H1 (cell line): ENCODE results near the gene HSH2D. TPM values are rescaled to one million over a fixed set of nuclear protein-coding genes. Genes with fewer than 3 reads are reported as not detected.

Experiments
- CTCF ChIA-PET: fragments of 300-600 bp; sonication (Branson Sonifier 250); formaldehyde crosslinking; loops from one replicate; lab custom pipeline; 2021; ENCODE audit not compliant: partially characterized antibody; lab: Charles Lee
- POLR2A ChIA-PET: fragments of 300-600 bp; sonication (Branson Sonifier 250); formaldehyde crosslinking; loops from one replicate; lab custom pipeline; 2021; ENCODE audit warnings: inconsistent platforms; ENCODE audit not compliant: partially characterized antibody; lab: Charles Lee
- DNase-seq, 2 experiments: peaks; one replicate each; pipeline versions ENCODE4 v3.0.0 to v3.0.0-alpha.2; 2010 to 2022; ENCODE audit warnings: low spot score in 2 of 2, low read depth in 1 of 2, mixed read lengths in 1 of 2
- FAIRE-seq: peaks from 2 replicates; lab custom pipeline; 2011; peaks lifted over from hg19 to GRCh38; lab: Jason Lieb, UNC
- H2AFZ ChIP-seq: 2 replicates; pipeline ENCODE4 v1.8.1; 2012; ENCODE audit warnings: low read length, inconsistent platforms
- H2AK5ac ChIP-seq: 2 replicates; pipeline ENCODE4 v1.6.1; 2013; ENCODE audit warnings: low read depth, low read length
- H2BK120ac ChIP-seq: replicated peaks from 2 replicates; pipeline ENCODE3; 2013; ENCODE audit warnings: low read depth, low read length, inconsistent platforms
- H2BK12ac ChIP-seq: 2 replicates; pipeline ENCODE4 v1.6.1; 2013; ENCODE audit warnings: low read depth, low read length
- H2BK15ac ChIP-seq: 2 replicates; pipeline ENCODE4 v1.6.1; 2013; ENCODE audit warnings: low read length
- H2BK20ac ChIP-seq: 2 replicates; pipeline ENCODE4 v1.6.1; 2013; ENCODE audit warnings: low read length
- H2BK5ac ChIP-seq: 2 replicates; pipeline ENCODE4 v1.6.1; 2013; ENCODE audit warnings: low read depth, low read length
- H3K14ac ChIP-seq: 2 replicates; pipeline ENCODE4 v1.6.1; 2013; ENCODE audit warnings: inconsistent platforms; ENCODE audit not compliant: insufficient read length
- H3K18ac ChIP-seq: 2 replicates; pipeline ENCODE4 v1.6.1; 2013; ENCODE audit warnings: low read length; ENCODE audit errors: extremely low read depth
- H3K23ac ChIP-seq: 2 replicates; pipeline ENCODE4 v1.6.1; 2013; ENCODE audit warnings: inconsistent platforms; ENCODE audit not compliant: insufficient read length
- H3K23me2 ChIP-seq: 2 replicates; pipeline ENCODE4 v1.6.1; 2013; ENCODE audit warnings: low read depth, low read length
- H3K27ac ChIP-seq: 2 replicates; pipeline ENCODE4 v1.6.1; 2011; ENCODE audit warnings: low read depth, low read length, inconsistent platforms
- H3K27me3 ChIP-seq, 4 experiments: replicated peaks in 1 of 4; 1 replicate in 1 of 4; 2 replicates in 3 of 4; pipeline versions ENCODE4 v1.6.1 to v1.8.1; 2011 to 2013; ENCODE audit warnings: low read length in 3 of 4, mild to moderate bottlenecking in 3 of 4, inconsistent platforms in 2 of 4, mixed read lengths in 2 of 4, moderate library complexity in 1 of 4; ENCODE audit not compliant: control insufficient read depth in 3 of 4, insufficient read depth in 3 of 4; ENCODE audit errors: extremely low read depth in 1 of 4
- H3K36me3 ChIP-seq, 4 experiments: 2 replicates each; pipeline versions ENCODE4 v1.6.1 to v1.8.1; 2011 to 2013; ENCODE audit warnings: mild to moderate bottlenecking in 4 of 4, low read length in 3 of 4, moderate library complexity in 2 of 4, control low read depth in 1 of 4, inconsistent platforms in 1 of 4; ENCODE audit not compliant: insufficient read depth in 4 of 4, control insufficient read depth in 2 of 4
- H3K4ac ChIP-seq: replicated peaks from 2 replicates; pipeline ENCODE3; 2013; ENCODE audit warnings: low read length, low read depth, mixed read lengths, inconsistent platforms; ENCODE audit not compliant: insufficient read length
- H3K4me1 ChIP-seq, 4 experiments: replicated peaks in 1 of 4; 1 replicate in 1 of 4; 2 replicates in 3 of 4; pipeline versions ENCODE4 v1.6.1 to v1.8.1; 2011 to 2013; ENCODE audit warnings: low read length in 3 of 4, inconsistent platforms in 2 of 4, mixed read lengths in 1 of 4; ENCODE audit not compliant: insufficient read depth in 4 of 4, control insufficient read depth in 3 of 4
- H3K4me2 ChIP-seq, 2 experiments: 2 replicates each; pipeline versions ENCODE4 v1.6.1 to v1.8.1; 2011 to 2013; ENCODE audit warnings: low read depth in 2 of 2, low read length in 2 of 2, control low read depth in 1 of 2, inconsistent platforms in 1 of 2, mild to moderate bottlenecking in 1 of 2; ENCODE audit not compliant: insufficient read depth in 1 of 2
- H3K4me3 ChIP-seq, 4 experiments: fragments of 200-600, 300-600 bp in 1 of 4; sonication (generic), shearing (Covaris generic), sonication (Bioruptor Twin) in 1 of 4; 2 replicates each; pipeline versions ENCODE4 v1.5.1 to v1.8.1; 2011 to 2016; ENCODE audit warnings: low read length in 4 of 4, low read depth in 3 of 4, control low read depth in 2 of 4, inconsistent platforms in 2 of 4, mild to moderate bottlenecking in 2 of 4, mixed read lengths in 1 of 4, moderate library complexity in 1 of 4; ENCODE audit not compliant: insufficient read depth in 2 of 4; ENCODE audit errors: extremely low read depth in 1 of 4
- H3K56ac ChIP-seq: replicated peaks from 2 replicates; pipeline ENCODE3; 2013; ENCODE audit warnings: low read depth, mild to moderate bottlenecking, mixed read lengths, low read length, inconsistent platforms; ENCODE audit not compliant: insufficient read length
- H3K79me1 ChIP-seq: 2 replicates; pipeline ENCODE4 v1.6.1; 2013; ENCODE audit warnings: low read depth, low read length, control low read depth
- H3K79me2 ChIP-seq, 2 experiments: 2 replicates each; pipeline versions ENCODE4 v1.6.1 to v1.8.1; 2012 to 2013; ENCODE audit warnings: low read length in 2 of 2, mild to moderate bottlenecking in 2 of 2, inconsistent platforms in 1 of 2; ENCODE audit not compliant: insufficient read depth in 2 of 2, control insufficient read depth in 1 of 2
- H3K9ac ChIP-seq, 4 experiments: replicated peaks in 1 of 4; 1 replicate in 1 of 4; 2 replicates in 3 of 4; pipeline versions ENCODE4 v1.6.1 to v1.8.1; 2011 to 2013; ENCODE audit warnings: low read depth in 3 of 4, low read length in 3 of 4, control low read depth in 2 of 4, mild to moderate bottlenecking in 2 of 4, moderate library complexity in 2 of 4, inconsistent platforms in 1 of 4; ENCODE audit errors: extremely low read depth in 1 of 4
- H3K9me3 ChIP-seq, 2 experiments: 2 replicates each; pipeline versions ENCODE4 v1.6.1 to v1.8.1; 2012 to 2013; ENCODE audit warnings: mild to moderate bottlenecking in 2 of 2, moderate library complexity in 2 of 2, control low read depth in 1 of 2, inconsistent platforms in 1 of 2, low read depth in 1 of 2, low read length in 1 of 2, mixed read lengths in 1 of 2; ENCODE audit not compliant: insufficient read depth in 2 of 2
- H4K20me1 ChIP-seq, 2 experiments: replicated peaks in 1 of 2; 2 replicates each; pipeline versions ENCODE3 to v1.8.1; 2011 to 2013; ENCODE audit warnings: inconsistent platforms in 2 of 2, low read length in 2 of 2, mild to moderate bottlenecking in 1 of 2; ENCODE audit not compliant: insufficient read depth in 2 of 2, control insufficient read depth in 1 of 2
- H4K5ac ChIP-seq: 2 replicates; pipeline ENCODE4 v1.6.1; 2013; ENCODE audit warnings: low read length, low read depth, mixed read lengths, inconsistent platforms; ENCODE audit not compliant: insufficient read length
- H4K8ac ChIP-seq: 2 replicates; pipeline ENCODE4 v1.8.0; 2013; ENCODE audit warnings: mild to moderate bottlenecking, moderate library complexity, low read length, inconsistent platforms; ENCODE audit not compliant: insufficient read depth; ENCODE audit errors: extremely low read depth
- H4K91ac ChIP-seq: replicated peaks from 2 replicates; pipeline ENCODE3; 2013; ENCODE audit warnings: low read length, mixed read lengths, inconsistent platforms; ENCODE audit not compliant: insufficient read length
- BACH1 ChIP-seq: IDR thresholded peaks from 2 replicates; pipeline ENCODE4 v1.6.1; 2012; ENCODE audit warnings: low read length, improper control_type of control experiment
- BCL11A ChIP-seq, 2 experiments: IDR thresholded peaks; one replicate each; pipeline ENCODE4 v1.6.1; 2011; ENCODE audit warnings: low read depth in 2 of 2, low read length in 2 of 2, mild to moderate bottlenecking in 2 of 2
- EGR1 ChIP-seq: IDR thresholded peaks from 2 replicates; pipeline ENCODE4 v1.6.1; 2011; ENCODE audit warnings: low read depth, low read length, borderline replicate concordance
- EZH2 ChIP-seq: fragments of 200-600 bp; sonication (generic); IDR thresholded peaks from 2 replicates; pipeline ENCODE4 v1.7.1; 2012; ENCODE audit warnings: low read depth, mild to moderate bottlenecking, moderate library complexity, low read length, inconsistent platforms; ENCODE audit not compliant: severe bottlenecking
- GTF2F1 ChIP-seq: IDR thresholded peaks from 2 replicates; pipeline ENCODE4 v1.6.1; 2012; ENCODE audit warnings: low read depth, low read length, improper control_type of control experiment, borderline replicate concordance
- KDM1A ChIP-seq: fragments of 200-600, 300-600 bp; sonication (generic); IDR thresholded peaks from 2 replicates; pipeline ENCODE4 v1.7.1; 2016; ENCODE audit warnings: mild to moderate bottlenecking, low read length, borderline replicate concordance
- KDM5A ChIP-seq: fragments of 200-600 bp; IDR thresholded peaks from 2 replicates; pipeline ENCODE4 v1.7.1; 2012; ENCODE audit warnings: mild to moderate bottlenecking, low read length, inconsistent platforms, mixed read lengths
- POLR2AphosphoS5 ChIP-seq: IDR thresholded peaks from 2 replicates; pipeline ENCODE4 v1.6.1; 2011; ENCODE audit warnings: low read depth, low read length
- RFX5 ChIP-seq: IDR thresholded peaks from 2 replicates; pipeline ENCODE4 v1.6.1; 2011; ENCODE audit warnings: low read depth, low read length, improper control_type of control experiment, borderline replicate concordance
- RXRA ChIP-seq: IDR thresholded peaks from 2 replicates; pipeline ENCODE4 v1.6.1; 2011; ENCODE audit warnings: low read depth, mild to moderate bottlenecking, low read length, moderate library complexity; ENCODE audit not compliant: insufficient read depth
- SIN3A ChIP-seq, 2 experiments: IDR thresholded peaks in 1 of 2; conservative IDR thresholded peaks in 1 of 2; 2 replicates each; pipeline ENCODE4 v1.6.1; 2011 to 2012; ENCODE audit warnings: low read length in 2 of 2, improper control_type of control experiment in 1 of 2, low read depth in 1 of 2, mild to moderate bottlenecking in 1 of 2
- SP1 ChIP-seq: IDR thresholded peaks from 2 replicates; pipeline ENCODE4 v1.6.1; 2011; ENCODE audit warnings: low read depth, low read length
- SP4 ChIP-seq: IDR thresholded peaks from 2 replicates; pipeline ENCODE4 v1.6.1; 2012; ENCODE audit warnings: low read length, inconsistent platforms
- TAF1 ChIP-seq: IDR thresholded peaks from 2 replicates; pipeline ENCODE4 v1.6.1; 2011; ENCODE audit warnings: mild to moderate bottlenecking, low read depth, low read length
- TBP ChIP-seq: IDR thresholded peaks from 2 replicates; pipeline ENCODE4 v1.6.1; 2011; ENCODE audit warnings: low read depth, low read length, improper control_type of control experiment
- WGBS, 2 experiments: shearing (Covaris generic) in 1 of 2; methylation state at CpG; one replicate each; pipeline versions ENCODE4 v1.1.6 to v1.1.7; 2013 to 2015; ENCODE audit warnings: low lambda C conversion rate in 2 of 2, mixed read lengths in 2 of 2, inconsistent platforms in 1 of 2, low coverage in 1 of 2, missing lambda C conversion rate in 1 of 2; ENCODE audit not compliant: insufficient replicate concordance in 2 of 2, insufficient coverage in 1 of 2, insufficient read length in 1 of 2; ENCODE audit errors: extremely low coverage in 1 of 2, missing lambda C conversion rate in 1 of 2; 5-methylcytosine and 5-hydroxymethylcytosine counted together
- polyA plus RNA-seq, 7 experiments: library from polyadenylated mRNA; depleted of rRNA in 3 of 7; stranded (reverse) in 5 of 7; unstranded in 2 of 7; fragments of >200 nt in 5 of 7; fragments of 200-250 nt in 2 of 7; gene quantifications; 1 replicate in 5 of 7; 2 replicates in 1 of 7; 4 replicates in 1 of 7; pipeline versions ENCODE4 v1.2.1 to v1.2.3, GENCODE V29; 2011 to 2013; ENCODE audit warnings: missing spikeins in 2 of 7, mixed read lengths in 2 of 7
- total RNA-seq: library from RNA; stranded (reverse); fragmentation: NEBNext Ultra II Directional; extraction: Animal tissue kit (Norgen Biotek cat#: 25700); gene quantifications from 2 replicates; pipeline ENCODE4 v1.2.1, GENCODE V29; 2021

HSH2D gene
- total and polyA plus RNA-seq, 2 of the 8 experiments (the other 6 are each of a cell fraction or from before 2014, with no cell fraction given): 0.67 to 1.6 TPM

- Histone ChIP-seq H3K4me2 (no peak overlapping the region), H3K18ac (no peak overlapping the region), H4K5ac (no peak overlapping the region), H3K9me3 (no peaks in the 10 kb centered on the region), H2AK5ac (no peak overlapping the region), H3K56ac (no peak overlapping the region), H2BK12ac (no peak overlapping the region), H2BK120ac (no peak overlapping the region), H3K4me1 (no peaks in the 10 kb centered on the region), H3K4me3 (no peak overlapping the region), H3K23ac (no peak overlapping the region), H3K23me2 (no peaks in the 10 kb centered on the region; the same call in 1 of the 2 replicates), H3K36me3 (peaks cover 30 to 92% (median 77%) of the 10 kb centered on the region in 4 experiments), H3K79me1 (no peaks in the 10 kb centered on the region), H2BK20ac (no peak overlapping the region), H4K20me1 (peaks cover 2 to 3% of the 10 kb centered on the region in 2 experiments), H3K27ac (no peak overlapping the region), H3K14ac (no peak overlapping the region), H4K8ac (no peak overlapping the region), H2BK5ac (no peak overlapping the region), H3K9ac (no peak overlapping the region), H3K27me3 (no peaks in the 10 kb centered on the region), H4K91ac (no peak overlapping the region), H3K79me2 (no peaks in the 10 kb centered on the region), H2AFZ (no peak overlapping the region), H3K4ac (no peak overlapping the region), H2BK15ac (no peak overlapping the region)
- 91% methylated on average over 13 of the region's 13 CpGs; no CpG with 5 or more reads in 1 of the 2 experiments for WGBS, 2 experiments
- FAIRE-seq (no peak), DNase-seq (no peak)
- POLR2A ChIA-PET: interaction anchor here (0.6 to 37.0 kb wide), 8 partner anchors 9 to 41 kb away, joined by 3 to 582 read pairs (median 4); partner anchors contain the start of gene TPM4
- CTCF ChIA-PET: interaction anchor here (0.9 to 2.2 kb wide), 5 partner anchors 11 to 55 kb away, joined by 3 to 6 read pairs (median 5); no protein-coding TSS in a partner anchor
- no peak for TF ChIP-seq TBP
- no peak for TF ChIP-seq GTF2F1
- no peak for TF ChIP-seq KDM1A
- no peak for TF ChIP-seq BACH1
- TF ChIP-seq SP1: no peak
- no peak for TF ChIP-seq SIN3A (conservative IDR thresholded peaks at IDR 0.05 in 1 of 2, IDR thresholded peaks at IDR 0.05 in 1 of 2; ENCODE audit: low read depth in 1 of 2, low read length in 2 of 2)
- TF ChIP-seq POLR2AphosphoS5: no peak; the same call in 1 of the 2 replicates
- no peak for TF ChIP-seq SP4
- TF ChIP-seq KDM5A: no peak
- no peak for TF ChIP-seq RXRA
- TF ChIP-seq EZH2: no peak
- TF ChIP-seq BCL11A (IDR thresholded peaks at IDR 0.05; ENCODE audit: low read depth in 2 of 2, low read length in 2 of 2): no peak
- no peak for TF ChIP-seq RFX5
- TF ChIP-seq EGR1: no peak
- TF ChIP-seq TAF1: no peak
Measured at GRCh38 chr19:16095071-16095571, 48.4 kb upstream of the HSH2D start.
